HEK293 (cell line): ENCODE results near the gene CENPF.

Experiments
- ATF2 ChIP-seq: fragments of 450-650 bp; formaldehyde crosslinking; IDR thresholded peaks from 2 replicates; pipeline ENCODE4 v1.5.1; 2016; ENCODE audit warnings: missing biosample characterization, missing genetic modification characterization, low read depth
- PRDM10 ChIP-seq: fragments of 450-650 bp; formaldehyde crosslinking; IDR thresholded peaks from 2 replicates; pipeline ENCODE4 v1.5.1; 2016; ENCODE audit warnings: missing biosample characterization, missing genetic modification characterization
- ZNF658 ChIP-seq: fragments of 450-650 bp; formaldehyde crosslinking; IDR thresholded peaks from 2 replicates; pipeline ENCODE4; 2016; ENCODE audit warnings: missing biosample characterization, missing genetic modification characterization
- TF ChIP-seq, protein P1 (sequence below): fragments of 450-650 bp; formaldehyde crosslinking; IDR thresholded peaks from 2 replicates; pipeline ENCODE4 v1.5.1; 2016; ENCODE audit warnings: missing biosample characterization, missing genetic modification characterization
- TF ChIP-seq, protein P2 (sequence below): fragments of 450-650 bp; formaldehyde crosslinking; IDR thresholded peaks from 2 replicates; pipeline ENCODE4 v1.5.1; 2016; ENCODE audit warnings: missing biosample characterization, missing genetic modification characterization

DNA sequence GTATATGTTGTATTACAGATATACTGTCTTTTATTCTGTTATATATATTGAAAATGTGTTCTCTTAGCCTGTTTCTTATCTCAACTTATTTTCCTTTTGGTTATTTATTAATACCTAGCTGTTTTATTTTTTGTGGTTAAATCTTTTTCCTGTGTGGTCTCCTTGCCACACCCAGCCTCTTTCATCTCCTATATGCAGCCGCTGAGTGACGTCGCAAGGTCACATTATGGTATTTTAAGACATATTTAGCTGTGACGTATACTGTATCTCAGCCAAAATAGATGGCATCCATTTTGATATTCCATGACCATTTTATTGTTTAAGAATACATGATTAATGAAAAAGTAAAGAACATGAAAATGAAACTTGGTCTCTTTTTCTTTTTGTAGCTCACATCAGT lies 29.1 kb downstream of the CENPF start:
- TF ChIP-seq ATF2 (tag by site-specific recombination) (no peak), ZNF658 (no peak), PRDM10 (tag by site-specific recombination) (no peak)
- TF ChIP-seq, protein P1, sequence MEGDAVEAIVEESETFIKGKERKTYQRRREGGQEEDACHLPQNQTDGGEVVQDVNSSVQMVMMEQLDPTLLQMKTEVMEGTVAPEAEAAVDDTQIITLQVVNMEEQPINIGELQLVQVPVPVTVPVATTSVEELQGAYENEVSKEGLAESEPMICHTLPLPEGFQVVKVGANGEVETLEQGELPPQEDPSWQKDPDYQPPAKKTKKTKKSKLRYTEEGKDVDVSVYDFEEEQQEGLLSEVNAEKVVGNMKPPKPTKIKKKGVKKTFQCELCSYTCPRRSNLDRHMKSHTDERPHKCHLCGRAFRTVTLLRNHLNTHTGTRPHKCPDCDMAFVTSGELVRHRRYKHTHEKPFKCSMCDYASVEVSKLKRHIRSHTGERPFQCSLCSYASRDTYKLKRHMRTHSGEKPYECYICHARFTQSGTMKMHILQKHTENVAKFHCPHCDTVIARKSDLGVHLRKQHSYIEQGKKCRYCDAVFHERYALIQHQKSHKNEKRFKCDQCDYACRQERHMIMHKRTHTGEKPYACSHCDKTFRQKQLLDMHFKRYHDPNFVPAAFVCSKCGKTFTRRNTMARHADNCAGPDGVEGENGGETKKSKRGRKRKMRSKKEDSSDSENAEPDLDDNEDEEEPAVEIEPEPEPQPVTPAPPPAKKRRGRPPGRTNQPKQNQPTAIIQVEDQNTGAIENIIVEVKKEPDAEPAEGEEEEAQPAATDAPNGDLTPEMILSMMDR (tag by site-specific recombination), result no peak
- TF ChIP-seq, protein P2, sequence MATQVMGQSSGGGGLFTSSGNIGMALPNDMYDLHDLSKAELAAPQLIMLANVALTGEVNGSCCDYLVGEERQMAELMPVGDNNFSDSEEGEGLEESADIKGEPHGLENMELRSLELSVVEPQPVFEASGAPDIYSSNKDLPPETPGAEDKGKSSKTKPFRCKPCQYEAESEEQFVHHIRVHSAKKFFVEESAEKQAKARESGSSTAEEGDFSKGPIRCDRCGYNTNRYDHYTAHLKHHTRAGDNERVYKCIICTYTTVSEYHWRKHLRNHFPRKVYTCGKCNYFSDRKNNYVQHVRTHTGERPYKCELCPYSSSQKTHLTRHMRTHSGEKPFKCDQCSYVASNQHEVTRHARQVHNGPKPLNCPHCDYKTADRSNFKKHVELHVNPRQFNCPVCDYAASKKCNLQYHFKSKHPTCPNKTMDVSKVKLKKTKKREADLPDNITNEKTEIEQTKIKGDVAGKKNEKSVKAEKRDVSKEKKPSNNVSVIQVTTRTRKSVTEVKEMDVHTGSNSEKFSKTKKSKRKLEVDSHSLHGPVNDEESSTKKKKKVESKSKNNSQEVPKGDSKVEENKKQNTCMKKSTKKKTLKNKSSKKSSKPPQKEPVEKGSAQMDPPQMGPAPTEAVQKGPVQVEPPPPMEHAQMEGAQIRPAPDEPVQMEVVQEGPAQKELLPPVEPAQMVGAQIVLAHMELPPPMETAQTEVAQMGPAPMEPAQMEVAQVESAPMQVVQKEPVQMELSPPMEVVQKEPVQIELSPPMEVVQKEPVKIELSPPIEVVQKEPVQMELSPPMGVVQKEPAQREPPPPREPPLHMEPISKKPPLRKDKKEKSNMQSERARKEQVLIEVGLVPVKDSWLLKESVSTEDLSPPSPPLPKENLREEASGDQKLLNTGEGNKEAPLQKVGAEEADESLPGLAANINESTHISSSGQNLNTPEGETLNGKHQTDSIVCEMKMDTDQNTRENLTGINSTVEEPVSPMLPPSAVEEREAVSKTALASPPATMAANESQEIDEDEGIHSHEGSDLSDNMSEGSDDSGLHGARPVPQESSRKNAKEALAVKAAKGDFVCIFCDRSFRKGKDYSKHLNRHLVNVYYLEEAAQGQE, result no peak
